ENCODE results near the gene TOX2.
A peak's percentile ranks its signal among the peaks of the same experiment; 100 is the strongest.

Gene TOX2

DNA sequence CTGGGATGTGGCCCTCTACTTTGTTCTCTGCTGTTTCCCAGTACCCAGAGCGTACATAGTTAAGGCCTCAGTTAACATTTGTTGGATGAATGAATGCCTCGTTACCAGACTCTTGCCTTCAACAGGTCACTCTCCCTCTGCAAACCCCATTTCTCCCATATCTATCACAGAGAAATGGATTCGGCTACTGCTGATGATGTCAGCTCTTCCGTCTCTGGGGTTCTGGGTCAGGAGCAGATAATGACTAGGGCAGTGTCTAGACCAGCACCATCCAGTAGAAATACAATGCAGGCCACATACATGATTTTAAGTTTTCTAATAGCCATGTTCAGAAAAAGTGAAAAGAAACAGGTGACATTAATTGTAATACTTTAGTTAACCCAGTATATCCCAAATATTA lies 47.9 kb downstream of the TOX2 start:
- peaks cover 5% of the 10 kb centered on the region for H3K9me3 Mint-ChIP-seq
- peaks cover 44% of the 10 kb centered on the region for H3K4me1 Mint-ChIP-seq (ENCODE audit: low read depth)
- H3K27me3 Mint-ChIP-seq = peaks cover 31% of the 10 kb centered on the region
- H3K36me3 Mint-ChIP-seq (ENCODE audit: low read depth) = no peaks in the 10 kb centered on the region
- intact Hi-C loops (cut with micrococcal nuclease) = no loop called here
- no peak overlapping the region for H3K4me3 Mint-ChIP-seq
- no peak overlapping the region for H3K27ac Mint-ChIP-seq

GRCh38 chr20:43963233-43963632 lies 48.6 kb downstream of the TOX2 start:
- Mint-ChIP-seq H3K36me3 (ENCODE audit: low read depth) (no peaks in the 10 kb centered on the region), H3K4me1 (ENCODE audit: low read depth) (peaks cover 44% of the 10 kb centered on the region), H3K9me3 (no peaks in the 10 kb centered on the region), H3K4me3 (no peak overlapping the region), H3K27ac (no peak overlapping the region), H3K27me3 (peaks cover 24% of the 10 kb centered on the region)
- intact Hi-C loops (cut with micrococcal nuclease) = no loop called here

DNA sequence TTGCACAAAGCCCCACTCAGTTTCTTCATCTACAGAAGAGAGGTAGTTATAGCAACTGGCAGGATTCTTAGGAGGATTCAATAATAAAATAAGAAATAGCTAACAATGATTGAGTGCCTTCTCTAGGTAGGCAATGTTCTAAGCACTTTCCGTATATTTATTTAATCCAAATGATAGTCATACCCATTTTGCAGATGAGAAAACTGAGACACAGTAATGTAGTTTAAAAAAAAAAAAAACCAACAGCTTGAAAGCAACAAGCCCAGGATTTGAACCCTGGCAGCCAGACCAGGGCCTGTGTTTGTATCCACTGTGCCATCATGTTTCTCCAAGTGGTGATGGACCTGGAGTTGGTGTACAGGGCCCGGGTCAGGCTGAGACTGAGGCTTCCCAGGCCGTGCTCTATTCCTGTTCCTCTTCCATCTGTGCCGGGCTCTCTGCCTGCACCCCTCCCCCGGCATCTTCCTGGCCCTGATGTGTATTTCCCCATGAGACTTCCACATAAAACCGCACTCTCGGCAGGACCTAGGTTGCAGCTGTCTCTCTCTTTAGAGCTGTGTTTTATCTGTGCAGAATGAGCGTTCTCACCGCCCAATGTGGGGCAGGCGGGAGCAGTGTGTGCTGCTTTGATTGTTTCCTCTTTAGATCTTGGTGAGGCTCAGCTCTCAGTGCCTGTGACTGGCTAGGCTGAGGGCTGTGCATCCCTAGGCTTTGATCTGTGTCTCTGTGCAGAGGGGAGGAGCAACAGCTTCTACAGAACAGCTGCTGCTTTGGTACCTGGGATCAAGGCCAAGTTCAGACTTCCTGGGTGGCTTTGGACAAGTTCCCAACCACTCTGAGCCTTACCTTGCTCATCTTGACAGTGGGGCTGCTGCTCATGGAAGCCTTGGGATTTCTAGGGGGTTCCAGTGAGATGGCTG lies 49.5 kb downstream of the TOX2 start:
- no peaks in the 10 kb centered on the region for H3K9me3 Mint-ChIP-seq
- H3K4me1 Mint-ChIP-seq (ENCODE audit: low read depth) = peaks cover 39% of the 10 kb centered on the region
- intact Hi-C loops (cut with micrococcal nuclease) = no loop called here
- peak overlapping the region; percentile 11 for H3K27ac Mint-ChIP-seq
- H3K27me3 Mint-ChIP-seq = peaks cover 22% of the 10 kb centered on the region
- no peak overlapping the region for H3K4me3 Mint-ChIP-seq
- no peaks in the 10 kb centered on the region for H3K36me3 Mint-ChIP-seq (ENCODE audit: low read depth)

DNA sequence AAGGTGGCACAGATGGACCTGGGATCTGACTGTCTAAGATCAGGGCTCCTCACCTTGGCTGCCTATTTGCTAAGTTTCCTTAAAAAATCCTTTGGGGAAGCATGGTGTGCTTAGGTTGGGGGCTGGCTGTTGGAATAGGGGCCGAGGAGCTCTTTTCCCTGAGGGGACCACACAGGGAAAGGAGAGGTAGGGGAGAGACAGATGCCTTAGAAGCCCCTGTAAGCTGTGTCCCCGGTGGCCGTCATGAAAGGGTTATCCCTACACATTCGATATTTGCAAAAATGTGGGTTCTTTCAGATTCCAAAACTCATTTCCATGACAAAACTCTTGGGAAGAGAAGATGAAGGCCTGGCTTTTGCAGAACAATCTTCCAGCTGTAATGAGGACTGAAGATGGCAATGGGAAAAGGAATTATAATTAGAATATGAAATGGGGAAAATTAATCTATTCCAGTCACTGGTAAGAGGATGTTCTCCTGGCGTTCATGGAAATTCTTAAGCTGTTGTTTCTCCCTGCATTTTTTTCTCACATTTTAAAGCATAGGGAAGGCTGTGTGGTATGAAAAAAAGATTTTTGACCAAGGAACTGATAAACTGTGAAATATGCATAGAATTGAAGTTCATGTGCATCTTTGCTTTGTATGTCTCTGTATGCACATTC lies 53.8 kb downstream of the TOX2 start:
- Mint-ChIP-seq H3K27ac (no peak overlapping the region), H3K36me3 (ENCODE audit: low read depth) (no peaks in the 10 kb centered on the region), H3K9me3 (no peaks in the 10 kb centered on the region), H3K4me1 (ENCODE audit: low read depth) (peaks cover 19% of the 10 kb centered on the region), H3K27me3 (peaks cover 27% of the 10 kb centered on the region), H3K4me3 (no peak overlapping the region)
- intact Hi-C loops (cut with micrococcal nuclease) = no loop called here

DNA sequence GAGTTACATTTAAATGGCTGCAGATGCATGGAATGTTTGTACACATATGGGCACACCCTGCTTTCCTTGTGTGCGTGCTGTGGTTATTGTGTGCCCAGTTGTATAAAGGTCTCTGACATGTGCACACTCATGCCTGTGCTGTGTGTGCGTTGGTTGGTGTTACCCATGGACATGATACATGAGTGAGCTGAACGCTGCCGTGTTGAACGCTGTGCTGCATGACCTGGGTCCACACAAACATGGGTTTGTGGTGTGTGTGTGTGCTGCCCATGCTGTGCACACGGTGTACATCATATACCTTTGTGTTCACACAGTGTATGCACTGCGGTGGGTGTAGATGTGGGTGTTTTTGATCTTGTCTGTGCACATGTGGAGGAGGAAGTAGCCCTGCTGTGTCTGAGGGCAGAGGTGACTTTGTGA lies 54.4 kb downstream of the TOX2 start:
- no peaks in the 10 kb centered on the region for H3K36me3 Mint-ChIP-seq (ENCODE audit: low read depth)
- H3K9me3 Mint-ChIP-seq = no peaks in the 10 kb centered on the region
- H3K27me3 Mint-ChIP-seq = peaks cover 32% of the 10 kb centered on the region
- no peak overlapping the region for H3K4me3 Mint-ChIP-seq
- intact Hi-C loops (cut with micrococcal nuclease) = no loop called here
- no peak overlapping the region for H3K27ac Mint-ChIP-seq
- H3K4me1 Mint-ChIP-seq (ENCODE audit: low read depth) = peaks cover 17% of the 10 kb centered on the region

- H3K9me3 Mint-ChIP-seq = no peaks in the 10 kb centered on the region
- peaks cover 11% of the 10 kb centered on the region for H3K4me1 Mint-ChIP-seq (ENCODE audit: low read depth)
- no peak overlapping the region for H3K4me3 Mint-ChIP-seq
- no peaks in the 10 kb centered on the region for H3K36me3 Mint-ChIP-seq (ENCODE audit: low read depth)
- peaks cover 34% of the 10 kb centered on the region for H3K27me3 Mint-ChIP-seq
- intact Hi-C loops (cut with micrococcal nuclease) = no loop called here
- no peak overlapping the region for H3K27ac Mint-ChIP-seq
Measured at GRCh38 chr20:43969501-43970182, 55.0 kb downstream of the TOX2 start.

DNA sequence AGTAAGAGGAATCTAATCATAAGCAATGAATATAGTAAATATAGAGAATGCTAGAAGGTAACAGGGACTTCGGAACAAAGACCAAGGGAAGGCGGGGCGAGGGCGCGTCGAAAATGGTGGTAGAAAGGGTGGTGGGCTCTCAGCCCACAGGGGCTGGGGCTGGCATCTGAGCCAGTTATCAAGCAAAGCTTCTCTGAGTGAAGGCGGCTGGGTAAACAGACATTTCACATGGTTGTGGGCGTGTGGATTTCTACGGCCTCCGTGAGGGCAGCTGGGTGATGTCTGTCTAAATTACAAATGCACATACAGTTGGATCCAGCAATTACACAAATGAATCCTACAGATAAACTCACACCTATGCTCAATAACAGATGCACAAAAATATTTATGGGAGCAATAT lies 56.6 kb downstream of the TOX2 start:
- H3K36me3 Mint-ChIP-seq (ENCODE audit: low read depth) = no peaks in the 10 kb centered on the region
- H3K4me3 Mint-ChIP-seq = no peak overlapping the region
- intact Hi-C loops (cut with micrococcal nuclease) = no loop called here
- H3K4me1 Mint-ChIP-seq (ENCODE audit: low read depth) = peaks cover 8% of the 10 kb centered on the region
- H3K27ac Mint-ChIP-seq = no peak overlapping the region
- H3K9me3 Mint-ChIP-seq = no peaks in the 10 kb centered on the region
- peaks cover 34% of the 10 kb centered on the region for H3K27me3 Mint-ChIP-seq

- intact Hi-C loops (cut with micrococcal nuclease) = no loop called here
- peaks cover 36% of the 10 kb centered on the region for H3K27me3 Mint-ChIP-seq
- H3K27ac Mint-ChIP-seq = no peak overlapping the region
- H3K4me1 Mint-ChIP-seq (ENCODE audit: low read depth) = peaks cover 14% of the 10 kb centered on the region
- H3K4me3 Mint-ChIP-seq = no peak overlapping the region
- no peaks in the 10 kb centered on the region for H3K9me3 Mint-ChIP-seq
- H3K36me3 Mint-ChIP-seq (ENCODE audit: low read depth) = no peaks in the 10 kb centered on the region
Measured at GRCh38 chr20:43972051-43972450, 57.4 kb downstream of the TOX2 start.

- Mint-ChIP-seq H3K9me3 (no peaks in the 10 kb centered on the region), H3K4me1 (ENCODE audit: low read depth) (peaks cover 14% of the 10 kb centered on the region), H3K4me3 (no peak overlapping the region), H3K27me3 (peaks cover 43% of the 10 kb centered on the region), H3K27ac (no peak overlapping the region), H3K36me3 (ENCODE audit: low read depth) (no peaks in the 10 kb centered on the region)
- intact Hi-C loops (cut with micrococcal nuclease) = no loop called here
Measured at GRCh38 chr20:43972692-43973091, 58.0 kb downstream of the TOX2 start.

DNA sequence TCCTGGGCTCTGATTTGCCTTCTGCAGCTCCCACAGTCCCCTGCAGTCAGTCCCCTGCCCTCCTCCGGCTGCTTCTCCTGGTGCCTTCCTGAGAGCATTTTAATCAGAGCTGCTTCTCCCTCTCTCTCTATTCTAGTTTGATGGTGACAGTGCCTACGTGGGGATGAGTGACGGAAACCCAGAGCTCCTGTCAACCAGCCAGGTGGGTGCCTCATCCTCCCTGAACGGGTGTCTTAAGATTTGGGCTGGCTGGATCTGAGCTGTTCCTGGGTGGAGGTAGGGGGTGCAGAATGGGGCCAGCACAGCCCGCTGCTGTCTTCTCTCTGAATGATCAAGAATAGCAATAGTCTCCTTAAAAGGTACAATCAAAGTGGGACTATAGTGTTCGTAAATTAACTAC lies 58.6 kb downstream of the TOX2 start:
- Mint-ChIP-seq H3K4me3 (no peak overlapping the region), H3K27me3 (peaks cover 48% of the 10 kb centered on the region), H3K9me3 (no peaks in the 10 kb centered on the region), H3K27ac (no peak overlapping the region), H3K36me3 (ENCODE audit: low read depth) (no peaks in the 10 kb centered on the region), H3K4me1 (ENCODE audit: low read depth) (peaks cover 14% of the 10 kb centered on the region)
- intact Hi-C loops (cut with micrococcal nuclease) = no loop called here

- intact Hi-C loops (cut with micrococcal nuclease) = no loop called here
- peaks cover 52% of the 10 kb centered on the region for H3K27me3 Mint-ChIP-seq
- H3K4me3 Mint-ChIP-seq = no peak overlapping the region
- H3K4me1 Mint-ChIP-seq (ENCODE audit: low read depth) = peaks cover 14% of the 10 kb centered on the region
- H3K27ac Mint-ChIP-seq = no peak overlapping the region
- H3K36me3 Mint-ChIP-seq (ENCODE audit: low read depth) = no peaks in the 10 kb centered on the region
- no peaks in the 10 kb centered on the region for H3K9me3 Mint-ChIP-seq
Measured at GRCh38 chr20:43973671-43974450, 59.2 kb downstream of the TOX2 start.

- peaks cover 16% of the 10 kb centered on the region for H3K4me1 Mint-ChIP-seq (ENCODE audit: low read depth)
- H3K9me3 Mint-ChIP-seq = no peaks in the 10 kb centered on the region
- no peak overlapping the region for H3K4me3 Mint-ChIP-seq
- peaks cover 54% of the 10 kb centered on the region for H3K27me3 Mint-ChIP-seq
- H3K36me3 Mint-ChIP-seq (ENCODE audit: low read depth) = no peaks in the 10 kb centered on the region
- intact Hi-C loops (cut with micrococcal nuclease) = no loop called here
- no peak overlapping the region for H3K27ac Mint-ChIP-seq
Measured at GRCh38 chr20:43974695-43975094, 60.0 kb downstream of the TOX2 start.

DNA sequence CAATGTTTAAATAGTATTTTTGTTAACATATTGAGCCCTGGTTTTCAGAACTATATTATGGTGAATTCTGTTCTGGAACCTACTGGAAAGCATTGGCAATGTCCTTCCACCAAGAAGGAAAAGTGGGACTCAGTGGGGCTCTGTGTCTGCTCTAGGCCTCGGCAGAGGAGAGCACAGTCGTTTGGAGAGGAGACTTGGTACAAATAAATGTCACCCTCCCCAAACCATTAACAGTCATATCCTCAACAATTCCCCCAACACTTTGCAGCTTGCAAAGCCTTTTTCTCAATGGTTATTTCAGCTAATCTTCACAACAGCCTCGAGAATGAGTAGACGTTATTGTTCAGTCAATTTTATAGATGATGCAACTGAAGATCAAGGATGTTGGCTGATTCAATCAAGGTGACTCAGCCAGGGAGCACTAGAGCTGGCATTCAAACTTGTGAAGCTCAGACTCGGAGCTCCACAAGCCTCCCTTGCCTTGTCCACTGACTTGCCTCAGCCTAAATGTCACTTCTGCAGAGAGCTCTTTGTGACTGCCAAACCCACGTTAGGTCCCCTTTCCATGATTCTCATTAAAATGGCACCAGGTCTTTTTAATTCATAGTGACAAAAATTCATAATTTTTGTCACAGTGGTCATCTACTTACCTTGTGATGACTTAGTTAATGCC lies 60.6 kb downstream of the TOX2 start:
- Mint-ChIP-seq H3K27me3 (peaks cover 54% of the 10 kb centered on the region), H3K4me1 (ENCODE audit: low read depth) (peaks cover 20% of the 10 kb centered on the region), H3K9me3 (no peaks in the 10 kb centered on the region), H3K4me3 (no peak overlapping the region), H3K36me3 (ENCODE audit: low read depth) (no peaks in the 10 kb centered on the region), H3K27ac (no peak overlapping the region)
- intact Hi-C loops (cut with micrococcal nuclease) = no loop called here

Data from dendritic cell treated with granulocyte-macrophage colony-stimulating factor and Interleukin-4, amounts not matched to agents 40 ng/mL and 50 ng/mL, for 4 days (primary cell).